ENCODE results near the gene ILF3. TPM values are rescaled to one million over a fixed set of nuclear protein-coding genes. Genes with fewer than 3 reads are reported as not detected.

Gene ILF3
- polyA plus RNA-seq, 2 of the 4 experiments (the other 2 are of a cell fraction): 142 to 197 TPM

DNA sequence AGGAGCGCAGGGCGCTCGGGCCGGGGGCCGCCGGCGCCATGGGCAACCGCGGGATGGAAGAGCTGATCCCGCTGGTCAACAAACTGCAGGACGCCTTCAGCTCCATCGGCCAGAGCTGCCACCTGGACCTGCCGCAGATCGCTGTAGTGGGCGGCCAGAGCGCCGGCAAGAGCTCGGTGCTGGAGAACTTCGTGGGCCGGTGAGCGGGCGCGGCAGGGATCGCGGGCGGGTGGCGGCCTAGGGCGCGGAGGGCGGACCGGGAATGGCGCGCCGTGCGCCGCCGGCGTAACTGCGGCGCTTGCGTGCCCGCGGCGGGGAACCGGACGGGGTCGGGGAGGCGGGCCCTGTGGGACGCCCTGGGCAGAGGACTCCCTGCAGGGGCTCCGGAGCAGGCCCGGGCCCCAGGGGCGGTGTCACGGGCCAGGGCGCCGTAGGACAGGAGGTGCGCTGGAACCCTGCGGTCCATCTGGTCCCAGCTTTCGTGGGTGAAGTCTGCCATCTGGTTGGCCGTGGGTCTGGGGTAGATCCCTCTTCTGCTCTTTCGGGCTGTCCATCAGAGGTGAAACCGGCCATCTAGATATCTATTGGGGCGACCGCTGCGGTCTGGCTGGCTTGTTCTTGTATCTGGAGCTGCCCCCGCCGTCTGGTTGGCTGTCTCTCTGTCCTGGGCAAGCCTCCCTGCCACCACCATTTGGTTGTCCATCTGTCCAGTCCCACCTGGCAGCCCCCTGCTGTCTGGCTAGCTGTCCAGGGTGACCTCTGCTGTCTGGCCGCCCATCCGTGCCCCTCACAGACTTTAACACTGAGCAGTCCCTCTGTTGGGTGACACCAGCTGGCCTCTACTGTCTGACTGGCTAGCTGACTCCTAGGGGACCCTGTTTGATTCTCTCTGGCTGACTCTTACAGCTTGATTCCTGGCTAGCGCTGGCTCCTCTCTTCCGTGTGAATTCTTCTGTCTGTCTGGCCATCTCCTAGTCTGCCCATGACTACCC, 64.4 kb downstream of the ILF3 start:
- FAIRE-seq: no peak
- H3K27ac ChIP-seq: peak overlapping the region; percentile 94 to 98

DNA sequence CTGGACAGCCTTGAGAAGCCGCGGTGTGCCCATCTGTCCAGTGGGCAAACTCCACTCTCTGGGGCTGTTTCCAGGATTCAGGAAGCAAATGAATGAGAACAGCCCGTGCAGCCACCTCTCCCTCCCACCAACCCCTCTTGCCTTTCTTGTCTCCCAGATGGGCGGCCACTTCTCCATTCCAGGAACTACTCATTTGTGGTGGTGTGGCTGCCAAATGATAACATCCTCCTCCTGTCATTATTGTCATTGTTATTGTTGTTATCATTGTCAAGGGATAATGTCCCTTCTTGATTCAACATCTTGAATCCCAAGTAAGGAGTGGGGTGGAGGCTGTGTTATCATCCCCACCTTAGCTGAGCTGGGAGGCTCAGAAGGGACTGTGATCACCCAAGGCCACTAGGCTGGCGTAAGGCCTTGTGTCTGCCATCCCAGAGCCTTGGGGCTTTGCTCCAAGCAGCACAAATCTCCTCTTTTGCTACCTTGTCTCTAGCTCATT, 65.4 kb downstream of the ILF3 start:
- no peak for FAIRE-seq
- no peak for DNase-seq (ENCODE audit: low read depth in 1 of 2, low spot score in 1 of 2)
- TF ChIP-seq GATA3 (IDR thresholded peaks at IDR 0.05; ENCODE audit: borderline replicate concordance): no peak
- no peak for TF ChIP-seq MAX (IDR thresholded peaks at IDR 0.05)
- TF ChIP-seq, protein P1, sequence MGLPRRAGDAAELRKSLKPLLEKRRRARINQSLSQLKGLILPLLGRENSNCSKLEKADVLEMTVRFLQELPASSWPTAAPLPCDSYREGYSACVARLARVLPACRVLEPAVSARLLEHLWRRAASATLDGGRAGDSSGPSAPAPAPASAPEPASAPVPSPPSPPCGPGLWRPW (IDR thresholded peaks at IDR 0.05): no peak
- no peak for TF ChIP-seq CBX8 (IDR thresholded peaks at IDR 0.05)
- TF ChIP-seq ESRRA (IDR thresholded peaks at IDR 0.05; ENCODE audit: borderline replicate concordance, low read length): no peak
- TF ChIP-seq, protein P2, sequence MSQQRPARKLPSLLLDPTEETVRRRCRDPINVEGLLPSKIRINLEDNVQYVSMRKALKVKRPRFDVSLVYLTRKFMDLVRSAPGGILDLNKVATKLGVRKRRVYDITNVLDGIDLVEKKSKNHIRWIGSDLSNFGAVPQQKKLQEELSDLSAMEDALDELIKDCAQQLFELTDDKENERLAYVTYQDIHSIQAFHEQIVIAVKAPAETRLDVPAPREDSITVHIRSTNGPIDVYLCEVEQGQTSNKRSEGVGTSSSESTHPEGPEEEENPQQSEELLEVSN (IDR thresholded peaks at IDR 0.05; ENCODE audit: borderline replicate concordance, low read depth): no peak
- TF ChIP-seq MAZ (IDR thresholded peaks at IDR 0.05; ENCODE audit: borderline replicate concordance, low read depth, low read length): no peak
- no peak for TF ChIP-seq HMGXB4 (CRISPR knock-in tag; IDR thresholded peaks at IDR 0.05; ENCODE audit: borderline replicate concordance)
- Histone ChIP-seq H3K4me2 (peak overlapping the region; percentile 96), H3K4me1 (peaks cover 11% of the 10 kb centered on the region; the same call in 2 of the 3 replicates), H3K9me3 (no peaks in the 10 kb centered on the region), H3K27ac (peak overlapping the region in 1 of 2 experiments; percentile 98; a peak in 4 of 6 replicates), H3K4me3 (peak overlapping the region; percentile 95)
- ChIA-PET POLR2A (no interaction called here), CTCF (interaction anchor here (0.7 to 7.6 kb wide), 6 partner anchors 17 to 217 kb away, joined by 3 to 90 read pairs (median 8); partner anchors contain the start of genes QTRT1 and TMED1)
- WGBS (ENCODE audit: missing lambda C conversion rate): 42% methylated on average over 3 of the region's 5 CpGs
- ATAC-seq: no peak

More for the DNA sequence above, 64.4 kb downstream of the ILF3 start:
- H3K4me2 ChIP-seq: peak overlapping the region; percentile 96
- TF ChIP-seq JUN (IDR thresholded peaks at IDR 0.05) (peak in 1 of 2 experiments; percentile 10; a peak in 1 of 5 replicates), HMGXB4 (CRISPR knock-in tag; IDR thresholded peaks at IDR 0.05; ENCODE audit: borderline replicate concordance) (no peak), PHF8 (IDR thresholded peaks at IDR 0.05; ENCODE audit: borderline replicate concordance, low read depth) (peak; percentile 65; the same call in 1 of the 2 replicates)
- TF ChIP-seq, protein P3, sequence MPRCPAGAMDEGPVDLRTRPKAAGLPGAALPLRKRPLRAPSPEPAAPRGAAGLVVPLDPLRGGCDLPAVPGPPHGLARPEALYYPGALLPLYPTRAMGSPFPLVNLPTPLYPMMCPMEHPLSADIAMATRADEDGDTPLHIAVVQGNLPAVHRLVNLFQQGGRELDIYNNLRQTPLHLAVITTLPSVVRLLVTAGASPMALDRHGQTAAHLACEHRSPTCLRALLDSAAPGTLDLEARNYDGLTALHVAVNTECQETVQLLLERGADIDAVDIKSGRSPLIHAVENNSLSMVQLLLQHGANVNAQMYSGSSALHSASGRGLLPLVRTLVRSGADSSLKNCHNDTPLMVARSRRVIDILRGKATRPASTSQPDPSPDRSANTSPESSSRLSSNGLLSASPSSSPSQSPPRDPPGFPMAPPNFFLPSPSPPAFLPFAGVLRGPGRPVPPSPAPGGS (IDR thresholded peaks at IDR 0.05): peak; percentile 17; the same call in 1 of the 3 replicates
- peak overlapping the region; percentile 95 for H3K4me3 ChIP-seq
- 3% methylated on average over 17 of the region's 70 CpGs for WGBS (ENCODE audit: missing lambda C conversion rate)
- no peak for DNase-seq (ENCODE audit: low read depth in 1 of 2, low spot score in 1 of 2)
- H3K4me1 ChIP-seq: peaks cover 11% of the 10 kb centered on the region; the same call in 2 of the 3 replicates
- H3K9me3 ChIP-seq: no peaks in the 10 kb centered on the region
- ChIA-PET POLR2A (interaction anchor here (0.9 to 2.1 kb wide), 5 partner anchors 9 to 118 kb away, joined by 3 to 23 read pairs (median 4); partner anchors contain the start of genes QTRT1 and TMED1), CTCF (interaction anchor here (0.7 to 7.6 kb wide), 24 partner anchors 9 to 297 kb away, joined by 3 to 90 read pairs (median 4); partner anchors contain the start of genes QTRT1 and TMED1)
- ATAC-seq: peak; percentile 21 to 48; a peak in 5 of 6 replicates
